Measurements from ENCODE around the gene MZT2B.
"Not testable (repeated sequence)": the region's sequence is repeated elsewhere in the genome, so short reads cannot be mapped to it uniquely, and the experiment has no call there.

- not testable (repeated sequence) for TF ChIP-seq CTCF (IDR thresholded peaks at IDR 0.05; ENCODE audit: insufficient read depth, low read length); POLR2AphosphoS5 (IDR thresholded peaks at IDR 0.05; ENCODE audit: low read depth); GABPA (IDR thresholded peaks at IDR 0.05; ENCODE audit: low read depth)
Measured at GRCh38 chr2:130239581-130239980, 57.5 kb downstream of the MZT2B start.
